ENCODE results near the gene PARP4.
"Not testable (repeated sequence)": the region's sequence is repeated elsewhere in the genome, so short reads cannot be mapped to it uniquely, and the experiment has no call there.

Gene PARP4

DNA sequence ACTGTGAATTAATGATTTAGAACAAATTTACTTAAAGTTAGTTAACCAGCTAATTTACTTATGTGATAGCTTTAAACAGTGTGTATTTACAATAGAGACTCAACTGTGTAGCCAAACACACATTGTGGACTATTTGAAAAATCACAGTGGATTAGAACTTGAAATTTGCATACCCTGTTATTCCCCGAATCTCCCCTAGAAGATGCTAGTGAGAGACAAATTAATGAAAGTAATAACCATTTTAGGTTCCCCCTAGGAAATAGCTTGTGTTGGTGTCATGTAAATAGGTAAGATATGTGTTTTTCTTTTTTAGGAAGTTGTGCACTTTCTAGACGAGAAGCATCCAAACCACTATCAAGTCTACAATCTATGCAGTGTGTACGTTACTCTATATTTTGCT is 104.7 kb downstream of the PARP4 start:
- no peaks in the 10 kb centered on the region for H3K27me3 ChIP-seq (ENCODE audit: control insufficient read depth, insufficient read depth, low read length)
- H3K9me3 ChIP-seq (ENCODE audit: control insufficient read depth, low read length) = no peaks in the 10 kb centered on the region
- H3K36me3 ChIP-seq (ENCODE audit: control insufficient read depth, insufficient read depth, low read length) = no peaks in the 10 kb centered on the region
- no peak overlapping the region for H3K4me3 ChIP-seq (ENCODE audit: low read length)
- no peaks in the 10 kb centered on the region for H3K4me1 ChIP-seq (ENCODE audit: control insufficient read depth, insufficient read depth, low read length)
- H3K9ac ChIP-seq (ENCODE audit: low read length) = no peak overlapping the region

DNA sequence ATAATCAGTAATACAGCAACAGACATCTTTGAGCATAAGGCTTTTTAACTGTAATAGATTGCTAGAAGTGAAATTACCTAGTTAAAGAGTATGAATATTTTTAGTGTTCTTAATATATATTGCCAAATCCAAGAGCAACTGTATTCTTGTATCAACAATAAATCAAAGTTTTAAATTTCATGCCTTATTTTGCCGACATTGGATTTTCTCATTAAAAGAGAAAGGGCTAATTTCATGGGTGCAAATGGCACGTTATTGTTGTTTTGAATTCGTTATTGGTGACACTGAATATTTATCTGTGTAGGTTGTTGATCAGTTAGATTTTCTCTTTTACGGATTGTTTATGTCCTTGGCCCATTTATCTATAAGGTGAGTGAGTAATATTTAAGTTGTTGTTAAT is 106.1 kb downstream of the PARP4 start:
- Histone ChIP-seq H3K4me3 (ENCODE audit: low read length) (no peak overlapping the region), H3K27me3 (ENCODE audit: control insufficient read depth, insufficient read depth, low read length) (no peaks in the 10 kb centered on the region), H3K36me3 (ENCODE audit: control insufficient read depth, insufficient read depth, low read length) (no peaks in the 10 kb centered on the region), H3K4me1 (ENCODE audit: control insufficient read depth, insufficient read depth, low read length) (no peaks in the 10 kb centered on the region), H3K9me3 (ENCODE audit: control insufficient read depth, low read length) (no peaks in the 10 kb centered on the region), H3K9ac (ENCODE audit: low read length) (no peak overlapping the region)

DNA sequence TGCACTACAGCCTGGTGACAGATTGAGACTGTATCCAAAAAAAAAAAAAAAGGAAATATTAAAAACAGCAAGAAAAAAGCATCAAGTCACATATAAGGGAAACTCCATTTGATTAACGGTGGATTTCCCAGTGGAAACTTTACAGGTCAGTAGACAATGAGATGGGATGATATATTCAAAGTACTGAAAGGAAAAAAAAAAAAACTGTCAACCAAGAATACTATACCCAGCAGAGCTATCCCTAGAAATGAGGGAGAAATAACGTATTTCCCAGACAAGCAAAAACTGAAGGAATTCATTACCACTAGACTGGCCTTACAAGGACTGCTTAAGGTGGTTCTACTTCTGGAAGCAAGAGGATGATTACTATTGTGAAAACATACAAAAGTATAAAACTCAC is 115.8 kb downstream of the PARP4 start:
- no peak overlapping the region for H3K4me3 ChIP-seq (ENCODE audit: low read length)
- no peaks in the 10 kb centered on the region for H3K27me3 ChIP-seq (ENCODE audit: control insufficient read depth, insufficient read depth, low read length)
- H3K4me1 ChIP-seq (ENCODE audit: control insufficient read depth, insufficient read depth, low read length) = no peaks in the 10 kb centered on the region
- no peaks in the 10 kb centered on the region for H3K36me3 ChIP-seq (ENCODE audit: control insufficient read depth, insufficient read depth, low read length)
- no peaks in the 10 kb centered on the region for H3K9me3 ChIP-seq (ENCODE audit: control insufficient read depth, low read length)
- H3K9ac ChIP-seq (ENCODE audit: low read length) = no peak overlapping the region

DNA sequence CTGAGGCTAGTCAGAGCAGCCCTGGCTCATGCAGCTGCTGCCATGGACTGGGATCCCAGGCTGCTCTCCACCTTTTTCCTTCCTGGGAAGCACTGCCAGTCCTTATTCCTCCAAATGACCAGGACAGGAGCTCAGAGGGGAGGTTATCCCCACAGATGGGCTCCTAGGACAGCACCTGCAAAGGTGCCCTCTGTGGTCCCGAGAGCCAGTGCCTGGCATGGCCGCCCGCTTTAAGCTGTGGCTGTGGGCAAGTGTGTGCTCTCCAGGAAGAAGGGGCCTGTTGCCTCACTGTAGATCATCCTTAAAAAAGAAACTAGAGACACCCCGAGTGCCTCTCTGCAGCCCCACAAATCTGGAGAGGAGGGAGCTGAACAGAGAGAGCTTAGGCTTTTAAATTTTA is 119.6 kb downstream of the PARP4 start:
- Histone ChIP-seq H3K9me3 (ENCODE audit: control insufficient read depth, low read length) (no peaks in the 10 kb centered on the region), H3K4me3 (ENCODE audit: low read length) (no peak overlapping the region), H3K27me3 (ENCODE audit: control insufficient read depth, insufficient read depth, low read length) (no peaks in the 10 kb centered on the region), H3K4me1 (ENCODE audit: control insufficient read depth, insufficient read depth, low read length) (no peaks in the 10 kb centered on the region), H3K36me3 (ENCODE audit: control insufficient read depth, insufficient read depth, low read length) (no peaks in the 10 kb centered on the region), H3K9ac (ENCODE audit: low read length) (no peak overlapping the region)

DNA sequence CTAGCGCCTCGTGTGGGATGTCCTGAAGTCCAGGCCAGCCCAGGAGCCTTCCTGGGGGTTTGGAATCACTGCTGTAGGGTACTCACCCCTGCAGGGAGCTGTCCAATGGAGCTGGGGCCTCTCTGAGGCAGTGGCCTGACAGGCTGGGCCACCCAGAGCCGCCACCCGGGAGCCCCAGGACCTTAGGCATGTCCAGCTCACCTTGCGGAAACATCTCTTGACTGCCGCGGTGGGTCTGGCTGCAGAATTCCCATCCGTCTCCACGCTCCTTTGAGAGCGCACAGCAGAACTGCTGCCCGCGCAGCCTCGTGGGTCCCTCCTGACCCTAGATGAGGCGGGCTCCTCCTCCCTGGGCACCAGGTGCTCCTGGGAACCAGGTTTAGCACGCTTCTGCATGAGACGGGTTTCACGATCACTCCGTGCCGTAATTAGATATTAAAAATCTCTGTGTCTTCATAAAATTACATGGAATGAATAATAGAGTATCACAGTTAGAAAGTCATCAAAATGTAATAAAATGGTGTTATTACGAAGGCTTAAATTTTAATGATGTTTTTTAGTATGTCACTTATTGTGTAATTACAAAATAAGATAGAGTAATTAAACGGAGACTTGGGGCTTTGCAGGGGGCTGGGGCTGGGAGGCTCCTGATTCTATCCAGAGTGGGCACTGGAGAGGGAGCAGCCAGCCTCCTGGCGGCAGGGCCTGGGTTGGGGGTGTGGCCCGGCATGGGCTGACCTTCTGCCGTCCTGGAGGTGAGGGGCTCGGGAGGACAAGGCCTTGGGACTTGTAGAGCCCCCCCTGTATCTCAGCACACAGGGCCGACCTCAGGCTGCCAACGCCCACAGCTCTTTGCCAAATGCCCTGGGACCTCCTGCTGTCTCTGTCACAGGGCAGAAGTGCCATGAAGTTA is 120.6 kb downstream of the PARP4 start:
- not testable (repeated sequence) for H3K27me3 ChIP-seq (ENCODE audit: control insufficient read depth, insufficient read depth, low read length); H3K9me3 ChIP-seq (ENCODE audit: control insufficient read depth, low read length); H3K4me1 ChIP-seq (ENCODE audit: control insufficient read depth, insufficient read depth, low read length); H3K4me3 ChIP-seq (ENCODE audit: low read length); H3K36me3 ChIP-seq (ENCODE audit: control insufficient read depth, insufficient read depth, low read length); H3K9ac ChIP-seq (ENCODE audit: low read length)

DNA sequence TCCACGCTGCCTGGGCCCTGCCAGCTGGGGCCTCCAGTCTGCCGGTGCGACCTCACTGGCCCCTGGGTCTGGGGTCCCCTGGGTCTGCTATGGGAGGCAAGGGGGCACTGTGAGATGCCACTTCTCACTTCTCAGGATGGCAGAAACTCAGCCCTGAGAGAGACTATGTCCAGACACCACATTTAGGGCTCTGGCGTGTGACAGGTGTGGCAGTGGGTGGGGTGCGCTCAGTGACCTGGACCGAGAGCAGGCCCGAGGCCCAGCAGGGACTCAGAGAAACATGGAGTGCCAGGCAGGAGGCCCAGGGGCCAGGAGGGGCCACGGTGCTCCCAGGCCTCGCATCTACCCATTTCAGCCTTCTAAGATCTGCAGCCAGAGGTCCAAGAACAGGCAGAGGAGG is 121.8 kb downstream of the PARP4 start:
- not testable (repeated sequence) for H3K9ac ChIP-seq (ENCODE audit: low read length); H3K4me1 ChIP-seq (ENCODE audit: control insufficient read depth, insufficient read depth, low read length); H3K9me3 ChIP-seq (ENCODE audit: control insufficient read depth, low read length); H3K27me3 ChIP-seq (ENCODE audit: control insufficient read depth, insufficient read depth, low read length); H3K36me3 ChIP-seq (ENCODE audit: control insufficient read depth, insufficient read depth, low read length); H3K4me3 ChIP-seq (ENCODE audit: low read length)

DNA sequence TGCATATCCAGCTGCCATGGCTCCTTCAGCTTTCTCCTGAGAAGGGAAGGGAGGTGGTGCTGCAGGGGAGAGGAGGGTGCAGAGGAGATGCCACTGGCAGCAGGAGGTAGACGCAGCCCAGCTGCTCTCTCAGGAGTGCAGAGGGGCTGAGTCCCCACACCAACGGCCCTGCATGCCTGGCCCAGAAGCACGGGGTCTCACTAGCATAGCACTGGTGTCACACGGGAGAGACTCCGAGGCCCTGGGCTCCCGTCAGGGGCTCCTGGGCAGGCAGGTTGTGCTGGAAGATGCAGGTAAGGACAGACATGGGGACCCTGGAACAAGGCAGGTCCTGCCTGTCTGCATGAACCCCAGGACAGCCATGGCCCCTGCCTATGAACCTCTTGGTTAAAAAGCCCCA is 123.1 kb downstream of the PARP4 start:
- Histone ChIP-seq H3K9me3 (ENCODE audit: control insufficient read depth, low read length) (no peaks in the 10 kb centered on the region), H3K9ac (ENCODE audit: low read length) (no peak overlapping the region), H3K27me3 (ENCODE audit: control insufficient read depth, insufficient read depth, low read length) (peaks cover 5% of the 10 kb centered on the region), H3K4me3 (ENCODE audit: low read length) (no peak overlapping the region), H3K36me3 (ENCODE audit: control insufficient read depth, insufficient read depth, low read length) (no peaks in the 10 kb centered on the region), H3K4me1 (ENCODE audit: control insufficient read depth, insufficient read depth, low read length) (no peaks in the 10 kb centered on the region)

DNA sequence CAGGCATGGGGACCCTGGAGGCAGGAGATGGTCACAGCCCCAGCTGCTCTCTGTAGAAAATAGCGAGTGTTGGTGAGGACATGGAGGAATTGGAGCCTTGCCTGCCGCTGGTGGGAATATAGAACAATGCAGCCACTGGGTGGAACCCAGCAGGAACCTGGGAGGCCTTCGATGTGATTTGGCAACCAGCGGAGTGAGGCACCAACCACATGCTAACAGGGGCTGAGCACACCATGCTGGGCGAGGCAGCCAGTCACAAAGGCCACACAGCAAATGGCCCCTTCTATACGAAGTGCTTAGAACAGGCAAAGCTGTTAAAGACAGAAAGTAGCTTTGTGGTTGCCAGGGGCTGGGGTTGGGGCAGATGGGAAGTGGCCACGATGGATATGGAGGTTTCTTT is 123.8 kb downstream of the PARP4 start:
- not testable (repeated sequence) for H3K36me3 ChIP-seq (ENCODE audit: control insufficient read depth, insufficient read depth, low read length); H3K4me1 ChIP-seq (ENCODE audit: control insufficient read depth, insufficient read depth, low read length); H3K27me3 ChIP-seq (ENCODE audit: control insufficient read depth, insufficient read depth, low read length); H3K9ac ChIP-seq (ENCODE audit: low read length); H3K4me3 ChIP-seq (ENCODE audit: low read length); H3K9me3 ChIP-seq (ENCODE audit: control insufficient read depth, low read length)

DNA sequence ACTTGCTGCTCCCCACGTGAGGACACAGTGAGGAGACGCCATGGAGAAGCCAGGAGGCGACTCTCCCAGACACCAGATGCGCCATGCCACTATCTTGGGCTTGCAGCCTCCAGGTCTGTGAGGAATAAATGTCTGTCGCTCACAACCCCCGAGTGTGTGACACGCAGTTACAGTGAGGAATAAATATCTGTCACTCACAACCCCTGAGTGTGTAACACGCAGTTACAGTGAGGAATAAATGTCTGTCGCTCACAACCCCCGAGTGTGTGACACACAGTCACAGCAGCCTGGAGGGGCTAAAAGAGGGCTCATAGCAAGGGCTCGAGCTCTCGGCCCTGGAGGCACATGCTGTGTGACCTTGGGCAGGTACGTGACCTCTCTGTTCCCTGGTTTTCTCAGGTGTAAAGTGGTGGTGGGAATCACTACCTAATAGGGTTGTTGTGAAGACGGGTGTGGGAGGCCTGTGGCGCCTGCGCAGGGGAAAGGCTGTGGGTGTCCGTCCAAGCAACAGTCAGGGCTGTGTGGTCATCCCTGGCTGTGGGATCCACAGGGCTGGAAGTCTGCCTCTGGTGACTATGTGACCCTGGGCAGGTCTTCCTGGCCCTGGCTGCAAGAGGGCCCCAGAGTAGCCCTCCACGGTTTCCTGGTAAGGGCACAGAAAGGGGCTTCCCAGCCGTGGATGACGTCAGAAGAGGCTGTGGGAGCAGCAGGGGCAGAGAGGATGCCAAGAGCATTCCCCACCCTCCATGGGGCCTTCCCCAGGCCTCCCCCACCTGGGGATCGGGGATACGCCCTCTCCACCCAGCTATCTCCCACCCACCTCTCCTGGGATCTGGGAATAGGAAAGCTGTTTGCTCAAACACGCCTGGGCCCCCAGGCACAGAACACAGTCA is 125.5 kb downstream of the PARP4 start:
- no peak overlapping the region for H3K4me3 ChIP-seq (ENCODE audit: low read length)
- no peaks in the 10 kb centered on the region for H3K4me1 ChIP-seq (ENCODE audit: control insufficient read depth, insufficient read depth, low read length)
- no peak overlapping the region for H3K9ac ChIP-seq (ENCODE audit: low read length)
- no peaks in the 10 kb centered on the region for H3K36me3 ChIP-seq (ENCODE audit: control insufficient read depth, insufficient read depth, low read length)
- H3K27me3 ChIP-seq (ENCODE audit: control insufficient read depth, insufficient read depth, low read length) = peaks cover 5% of the 10 kb centered on the region
- H3K9me3 ChIP-seq (ENCODE audit: control insufficient read depth, low read length) = no peaks in the 10 kb centered on the region

DNA sequence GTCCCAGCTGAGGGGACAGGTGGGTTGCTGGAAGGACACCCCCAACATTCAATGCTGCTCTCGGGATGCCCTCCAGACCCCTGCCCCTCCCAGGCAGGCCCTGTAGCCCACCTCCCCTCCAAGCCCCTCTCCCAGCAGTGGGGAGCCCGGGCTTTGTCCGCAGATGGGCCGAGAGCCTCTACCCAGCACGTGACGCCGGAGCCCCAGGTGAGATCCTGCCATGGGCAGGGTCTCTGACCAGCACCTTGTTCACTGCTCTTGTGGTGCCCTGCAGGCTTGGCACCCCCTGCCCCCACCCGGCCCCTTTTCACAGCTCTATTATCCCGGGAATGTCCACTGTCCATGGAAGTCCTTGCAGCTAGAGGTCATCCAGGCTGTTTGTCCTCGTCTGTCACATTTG is 126.7 kb downstream of the PARP4 start:
- Histone ChIP-seq H3K9me3 (ENCODE audit: control insufficient read depth, low read length) (no peaks in the 10 kb centered on the region), H3K4me3 (ENCODE audit: low read length) (no peak overlapping the region), H3K36me3 (ENCODE audit: control insufficient read depth, insufficient read depth, low read length) (no peaks in the 10 kb centered on the region), H3K9ac (ENCODE audit: low read length) (no peak overlapping the region), H3K27me3 (ENCODE audit: control insufficient read depth, insufficient read depth, low read length) (peaks cover 5% of the 10 kb centered on the region), H3K4me1 (ENCODE audit: control insufficient read depth, insufficient read depth, low read length) (no peaks in the 10 kb centered on the region)

DNA sequence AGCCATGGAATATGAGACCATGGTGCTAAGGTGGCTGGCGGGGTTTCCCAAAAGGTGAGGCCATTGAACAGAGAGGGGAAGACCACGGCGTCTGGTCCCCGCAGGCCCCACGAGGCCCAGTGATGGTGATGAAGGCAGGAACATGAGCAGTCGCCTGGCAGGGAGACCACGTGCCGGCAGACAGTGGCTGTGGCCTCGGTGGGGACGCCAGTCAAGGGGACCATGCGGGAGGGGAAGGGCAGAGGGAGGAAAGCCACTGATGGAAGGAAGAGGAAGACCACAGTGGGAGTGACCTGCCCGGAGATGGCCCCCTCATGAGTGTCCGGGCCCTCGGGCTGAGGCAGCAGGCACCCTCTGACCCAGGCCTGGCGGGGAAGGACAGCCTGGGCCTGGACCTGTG is 127.6 kb downstream of the PARP4 start:
- not testable (repeated sequence) for H3K9me3 ChIP-seq (ENCODE audit: control insufficient read depth, low read length); H3K9ac ChIP-seq (ENCODE audit: low read length); H3K4me1 ChIP-seq (ENCODE audit: control insufficient read depth, insufficient read depth, low read length); H3K27me3 ChIP-seq (ENCODE audit: control insufficient read depth, insufficient read depth, low read length); H3K36me3 ChIP-seq (ENCODE audit: control insufficient read depth, insufficient read depth, low read length); H3K4me3 ChIP-seq (ENCODE audit: low read length)

DNA sequence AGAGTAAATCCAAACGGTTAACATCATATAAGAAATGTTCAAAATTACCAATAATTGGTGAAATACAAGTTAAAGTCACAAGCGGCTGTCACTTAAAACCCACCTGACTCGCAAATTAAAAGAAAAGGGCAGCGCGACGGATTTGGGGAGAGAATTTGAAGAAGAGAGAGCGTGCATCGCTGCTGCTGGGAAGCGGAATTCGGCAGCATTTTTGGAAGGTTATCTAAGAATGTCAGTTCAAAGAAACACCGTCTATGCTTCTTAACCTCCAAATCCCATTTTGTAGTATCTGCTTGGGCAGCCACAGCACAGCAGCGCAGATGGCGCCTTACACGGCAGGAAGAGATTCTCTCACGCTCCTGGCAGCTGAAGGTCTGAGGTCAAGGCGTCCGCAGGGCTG is 128.5 kb downstream of the PARP4 start:
- H3K27me3 ChIP-seq (ENCODE audit: control insufficient read depth, insufficient read depth, low read length); H3K36me3 ChIP-seq (ENCODE audit: control insufficient read depth, insufficient read depth, low read length); H3K4me1 ChIP-seq (ENCODE audit: control insufficient read depth, insufficient read depth, low read length); H3K4me3 ChIP-seq (ENCODE audit: low read length); H3K9me3 ChIP-seq (ENCODE audit: control insufficient read depth, low read length); H3K9ac ChIP-seq (ENCODE audit: low read length): not testable (repeated sequence)
